Activated B cell treated with CpG ODN at 0.5 μM for 24 hours (primary cell): Measurements from ENCODE around the gene SIT1. TPM values are rescaled to one million over a fixed set of nuclear protein-coding genes. Genes with fewer than 3 reads are reported as not detected.

Experiments used
- ATAC-seq: fragments of 200-7000 bp; cut with Tn5 transposase; one replicate; pipeline ENCODE4 v1.10.0; 2021; ENCODE audit warnings: low read depth, mild to moderate bottlenecking, moderate library complexity
- CTCF ChIA-PET: fragments of 350-600 bp; sonication (Branson Sonifier 250); formaldehyde crosslinking; loops from one replicate; lab custom pipeline; 2021; ENCODE audit warnings: antibody characterized with exemption; lab: Charles Lee
- POLR2A ChIA-PET: fragments of 350-600 bp; sonication (Branson Sonifier 250); formaldehyde crosslinking; loops from one replicate; lab custom pipeline; 2021; ENCODE audit warnings: antibody characterized with exemption; lab: Charles Lee
- DNase-seq: peaks from one replicate; pipeline ENCODE4 v3.0.0; 2022
- H3K27ac Mint-ChIP-seq: one replicate; pipeline ENCODE4 v1.8.0; 2020; ENCODE audit warnings: mixed read lengths
- H3K27me3 Mint-ChIP-seq: one replicate; pipeline ENCODE4 v1.8.0; 2021; ENCODE audit warnings: mixed read lengths
- H3K36me3 Mint-ChIP-seq: one replicate; pipeline ENCODE4 v1.8.0; 2021; ENCODE audit warnings: low read depth, mixed read lengths
- H3K4me1 Mint-ChIP-seq: one replicate; pipeline ENCODE4 v1.8.0; 2021; ENCODE audit warnings: mixed read lengths
- H3K4me3 Mint-ChIP-seq: one replicate; pipeline ENCODE4 v1.8.0; 2020; ENCODE audit warnings: mild to moderate bottlenecking, mixed read lengths
- H3K9me3 Mint-ChIP-seq: one replicate; pipeline ENCODE4 v1.8.0; 2020; ENCODE audit warnings: mixed read lengths
- intact Hi-C: fragments of 100-400 bp; cut with micrococcal nuclease; formaldehyde crosslinking; loops from one replicate; pipeline ENCODE4 v1.15.1; 2024
- total RNA-seq: library from RNA; stranded (reverse); gene quantifications from 2 replicates; pipeline ENCODE4 v1.2.3, GENCODE V29; 2022
- TF ChIP-seq, protein P1 (sequence below): fragments of 200-600 bp; IDR thresholded peaks from one replicate; pipeline ENCODE4 v1.8.0; 2022; ENCODE audit warnings: antibody characterized with exemption, mild to moderate bottlenecking

SIT1 gene
- total RNA-seq, 1 donor from 2014 or later, result 27.5 TPM

- H3K36me3 Mint-ChIP-seq, result no peaks in the 10 kb centered on the region
- H3K4me3 Mint-ChIP-seq, result no peak overlapping the region
- CTCF ChIA-PET, result interaction anchor here (0.7 to 4.6 kb wide), 29 partner anchors 9 to 186 kb away, joined by 3 to 52 read pairs (median 7); partner anchors contain the start of genes ARHGEF39, CCDC107, CD72 and CREB3
- peaks cover 9% of the 10 kb centered on the region for H3K4me1 Mint-ChIP-seq
- H3K27me3 Mint-ChIP-seq, result no peaks in the 10 kb centered on the region
- POLR2A ChIA-PET, result interaction anchor here (0.6 to 2.8 kb wide), 18 partner anchors 9 to 581 kb away, joined by 3 to 24 read pairs (median 4); partner anchors contain the start of genes ARHGEF39, ATOSB, CCDC107 and CREB3
- peak overlapping the region; percentile 76 for H3K27ac Mint-ChIP-seq
- intact Hi-C loops, result loop anchor here (1.0 to 2.0 kb wide), 5 partner anchors 36 to 92 kb away; partner anchors contain the start of genes CD72, CREB3 and TLN1
- TF ChIP-seq, protein P1, sequence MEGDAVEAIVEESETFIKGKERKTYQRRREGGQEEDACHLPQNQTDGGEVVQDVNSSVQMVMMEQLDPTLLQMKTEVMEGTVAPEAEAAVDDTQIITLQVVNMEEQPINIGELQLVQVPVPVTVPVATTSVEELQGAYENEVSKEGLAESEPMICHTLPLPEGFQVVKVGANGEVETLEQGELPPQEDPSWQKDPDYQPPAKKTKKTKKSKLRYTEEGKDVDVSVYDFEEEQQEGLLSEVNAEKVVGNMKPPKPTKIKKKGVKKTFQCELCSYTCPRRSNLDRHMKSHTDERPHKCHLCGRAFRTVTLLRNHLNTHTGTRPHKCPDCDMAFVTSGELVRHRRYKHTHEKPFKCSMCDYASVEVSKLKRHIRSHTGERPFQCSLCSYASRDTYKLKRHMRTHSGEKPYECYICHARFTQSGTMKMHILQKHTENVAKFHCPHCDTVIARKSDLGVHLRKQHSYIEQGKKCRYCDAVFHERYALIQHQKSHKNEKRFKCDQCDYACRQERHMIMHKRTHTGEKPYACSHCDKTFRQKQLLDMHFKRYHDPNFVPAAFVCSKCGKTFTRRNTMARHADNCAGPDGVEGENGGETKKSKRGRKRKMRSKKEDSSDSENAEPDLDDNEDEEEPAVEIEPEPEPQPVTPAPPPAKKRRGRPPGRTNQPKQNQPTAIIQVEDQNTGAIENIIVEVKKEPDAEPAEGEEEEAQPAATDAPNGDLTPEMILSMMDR, result no peak
- no peaks in the 10 kb centered on the region for H3K9me3 Mint-ChIP-seq
- ATAC-seq (peak; percentile 98), DNase-seq (peak; percentile 50)
Measured at GRCh38 chr9:35696520-35697215, 45.9 kb upstream of the SIT1 start.

DNA sequence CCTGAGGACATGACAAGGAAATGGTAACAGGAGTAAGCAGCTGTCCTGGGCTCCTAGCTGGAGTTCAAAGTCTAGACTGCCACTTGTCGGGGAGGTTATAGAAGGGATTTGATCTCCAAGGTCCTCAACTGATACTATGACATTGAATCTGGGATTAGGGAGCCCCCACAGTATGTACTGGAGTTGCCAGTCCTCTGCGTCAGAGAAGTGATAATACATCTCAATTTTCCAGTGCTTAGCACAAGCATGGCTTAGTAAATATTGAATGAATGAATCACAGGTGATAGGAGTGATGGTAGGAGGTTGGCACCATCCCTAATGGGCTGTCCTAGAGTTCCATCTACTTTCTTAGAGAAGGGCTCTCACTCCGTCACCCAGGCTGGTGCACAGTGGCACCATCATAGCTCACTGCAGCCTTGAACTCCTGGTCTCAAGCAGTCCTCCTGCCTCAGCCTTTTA lies 45.2 kb upstream of the SIT1 start:
- Mint-ChIP-seq H3K27ac (no peak overlapping the region), H3K4me1 (peaks cover 14% of the 10 kb centered on the region), H3K36me3 (peaks cover under 1% of the 10 kb centered on the region), H3K27me3 (no peaks in the 10 kb centered on the region), H3K9me3 (no peaks in the 10 kb centered on the region), H3K4me3 (no peak overlapping the region)
- ChIA-PET POLR2A (interaction anchor here (0.6 to 2.8 kb wide), 17 partner anchors 8 to 580 kb away, joined by 3 to 24 read pairs (median 4); partner anchors contain the start of genes ARHGEF39, ATOSB, CCDC107 and CREB3), CTCF (interaction anchor here (0.9 to 4.6 kb wide), 22 partner anchors 9 to 186 kb away, joined by 3 to 52 read pairs (median 16); partner anchors contain the start of genes ARHGEF39, CCDC107, CD72 and CREB3)
- intact Hi-C loops, result loop anchor here (1.0 to 2.0 kb wide), 5 partner anchors 37 to 92 kb away; partner anchors contain the start of genes CD72, CREB3 and TLN1
- DNase-seq, result no peak
- TF ChIP-seq, protein P1, result no peak
- no peak for ATAC-seq

DNA sequence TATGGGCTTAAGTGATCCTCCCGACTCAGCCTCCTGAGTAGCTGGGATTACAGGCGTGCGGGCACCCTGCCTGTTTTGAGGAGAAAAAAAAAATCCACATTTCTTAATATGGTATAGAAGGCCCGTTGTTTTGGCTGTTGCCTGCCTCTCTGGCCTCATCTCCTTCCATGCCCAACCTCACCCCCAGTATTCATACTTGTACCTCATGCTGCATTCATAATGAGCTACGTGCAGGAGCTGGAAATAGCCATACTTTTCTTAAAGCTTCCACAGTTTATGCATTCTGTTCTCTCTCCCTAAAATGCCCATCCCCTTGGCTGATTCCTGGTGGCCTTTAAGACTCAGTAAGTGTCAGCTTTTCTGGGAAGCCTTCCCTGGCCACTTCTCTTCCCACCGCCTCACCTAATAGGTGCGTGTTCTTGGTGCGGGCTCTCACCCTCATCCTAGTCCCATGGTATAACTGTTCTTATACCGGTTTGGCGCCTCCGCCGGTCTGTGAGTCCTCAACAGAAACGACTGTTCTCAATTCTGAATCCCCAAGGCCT lies 41.1 kb upstream of the SIT1 start:
- intact Hi-C loops, result no loop called here
- ATAC-seq, result no peak
- no peak for DNase-seq
- Mint-ChIP-seq H3K4me1 (peaks cover 19% of the 10 kb centered on the region), H3K9me3 (no peaks in the 10 kb centered on the region), H3K4me3 (peak overlapping the region; percentile 86), H3K27me3 (no peaks in the 10 kb centered on the region), H3K27ac (peak overlapping the region; percentile 30), H3K36me3 (peaks cover 2% of the 10 kb centered on the region)
- ChIA-PET POLR2A (interaction anchor here (0.9 to 1.4 kb wide), 2 partner anchors 45 to 151 kb away, joined by 3 to 4 read pairs; no protein-coding TSS in a partner anchor), CTCF (interaction anchor here (1.5 to 3.1 kb wide), 3 partner anchors 34 to 79 kb away, joined by 8 read pairs; partner anchors contain the start of genes CCDC107 and RMRP)
- TF ChIP-seq, protein P1, result no peak

GRCh38 chr9:35691334-35691650 lies 40.6 kb upstream of the SIT1 start:
- H3K27me3 Mint-ChIP-seq, result no peaks in the 10 kb centered on the region
- H3K36me3 Mint-ChIP-seq, result peaks cover 2% of the 10 kb centered on the region
- no peaks in the 10 kb centered on the region for H3K9me3 Mint-ChIP-seq
- ChIA-PET CTCF (interaction anchor here (0.8 to 3.1 kb wide), 5 partner anchors 34 to 191 kb away, joined by 3 to 8 read pairs (median 8); partner anchors contain the start of genes CCDC107, CREB3, RMRP and TLN1), POLR2A (interaction anchor here (0.9 to 1.6 kb wide), 3 partner anchors 41 to 151 kb away, joined by 3 to 4 read pairs (median 4); partner anchors contain the start of genes CREB3 and TLN1)
- peaks cover 13% of the 10 kb centered on the region for H3K4me1 Mint-ChIP-seq
- TF ChIP-seq, protein P1, result no peak
- intact Hi-C loops, result no loop called here
- ATAC-seq (peak; percentile 9), DNase-seq (no peak)
- H3K27ac Mint-ChIP-seq, result peak overlapping the region; percentile 76
- peak overlapping the region; percentile 86 for H3K4me3 Mint-ChIP-seq
